Muscle of leg (tissue), 11 donors: ENCODE data around the gene TTLL9. TPM values are rescaled to one million over a fixed set of nuclear protein-coding genes. Genes with fewer than 3 reads are reported as not detected.

Experiments
- DNase-seq: peaks from one replicate; pipeline ENCODE4 v3.0.0; 2013
- H3K27ac ChIP-seq: one replicate; pipeline ENCODE4 v1.5.1; 2013; ENCODE audit warnings: mild to moderate bottlenecking, low read length, control low read depth
- H3K27me3 ChIP-seq: one replicate; pipeline ENCODE4 v1.6.1; 2013; ENCODE audit warnings: low read length; ENCODE audit not compliant: control insufficient read depth, insufficient read depth
- H3K36me3 ChIP-seq: one replicate; pipeline ENCODE4 v1.6.1; 2013; ENCODE audit warnings: low read length; ENCODE audit not compliant: control insufficient read depth, insufficient read depth
- H3K4me1 ChIP-seq: one replicate; pipeline ENCODE4 v1.6.1; 2013; ENCODE audit warnings: low read length; ENCODE audit not compliant: control insufficient read depth, insufficient read depth
- H3K4me3 ChIP-seq: one replicate; pipeline ENCODE4 v1.5.1; 2013; ENCODE audit warnings: low read length, control low read depth
- H3K9me3 ChIP-seq: replicated peaks from 2 replicates; pipeline ENCODE4 v1.6.1; 2013; ENCODE audit warnings: low read depth, low read length; ENCODE audit not compliant: control insufficient read depth
- WGBS: methylation state at CpG from one replicate; pipeline ENCODE4 v1.1.5; 2013; ENCODE audit warnings: missing lambda C conversion rate; ENCODE audit not compliant: insufficient coverage; 5-methylcytosine and 5-hydroxymethylcytosine counted together
- polyA plus RNA-seq, 8 donors: library from polyadenylated mRNA; unstranded; fragments of 120-200 nt; gene quantifications; one replicate each; pipeline versions ENCODE4 v1.2.1 to v1.2.3, GENCODE V29; 2013; ENCODE audit warnings: inconsistent platforms in 1 of 8, low replicate concordance in 1 of 8; ENCODE audit not compliant: insufficient read length in 8 of 8, insufficient read depth in 1 of 8
- total RNA-seq: library from RNA; stranded (reverse); fragments of 120-200 nt; gene quantifications from one replicate; pipeline ENCODE4 v1.2.4, GENCODE V29; 2013

TTLL9 gene
- total and polyA plus RNA-seq, 9 donors: 0.09 to 0.35 (median 0.21) TPM; not detected in 1

DNA sequence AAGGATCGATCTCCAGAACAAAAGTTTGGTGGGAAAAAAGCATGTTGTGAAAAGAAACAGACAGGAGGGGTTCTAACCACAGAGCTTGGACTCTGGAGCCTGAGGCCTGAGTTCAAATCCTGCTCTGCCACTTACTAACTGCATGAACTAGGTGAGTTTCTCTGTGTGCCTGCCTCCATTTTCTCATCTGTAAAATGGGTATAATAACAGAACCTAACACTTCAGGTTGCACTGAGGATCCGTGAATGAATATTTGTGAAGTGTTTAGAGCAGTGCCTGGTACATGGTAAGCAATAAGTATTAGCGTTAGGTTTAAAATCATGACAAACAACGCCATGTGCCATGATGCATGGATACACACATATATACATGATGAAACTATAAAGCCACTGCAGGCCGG is 36.6 kb downstream of the TTLL9 start:
- Histone ChIP-seq H3K9me3 (no peaks in the 10 kb centered on the region), H3K27me3 (no peaks in the 10 kb centered on the region), H3K36me3 (no peaks in the 10 kb centered on the region), H3K4me3 (no peak overlapping the region), H3K27ac (no peak overlapping the region), H3K4me1 (no peaks in the 10 kb centered on the region)
- whole genome bisulfite sequencing: no CpG with 5 or more reads among the region's 5 CpGs
- DNase-seq: no peak

DNA sequence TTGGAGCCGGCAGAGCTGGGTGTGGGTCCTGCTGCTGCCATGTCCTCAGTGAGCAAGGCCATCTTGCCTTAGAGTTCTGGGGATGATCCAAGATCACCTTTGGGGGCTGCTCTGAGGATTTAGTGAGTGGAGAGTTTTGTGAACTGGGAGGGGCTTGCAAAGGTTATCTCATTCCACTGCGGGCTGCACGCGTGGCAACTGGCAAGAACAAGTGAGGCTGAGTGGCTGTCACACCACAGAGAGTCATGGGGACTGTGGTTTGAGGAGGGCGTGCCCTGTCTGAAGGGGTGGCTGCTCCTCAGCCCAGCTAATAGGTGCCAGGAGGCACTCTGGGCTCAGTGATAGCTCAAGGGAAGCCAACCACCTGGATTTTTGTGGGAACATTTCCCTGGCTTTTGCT is 37.6 kb downstream of the TTLL9 start:
- 92% methylated on average over 4 of the region's 5 CpGs for WGBS
- H3K27me3 ChIP-seq: no peaks in the 10 kb centered on the region
- H3K36me3 ChIP-seq: no peaks in the 10 kb centered on the region
- H3K4me1 ChIP-seq: no peaks in the 10 kb centered on the region
- no peaks in the 10 kb centered on the region for H3K9me3 ChIP-seq
- H3K27ac ChIP-seq: no peak overlapping the region
- H3K4me3 ChIP-seq: no peak overlapping the region
- no peak for DNase-seq

DNA sequence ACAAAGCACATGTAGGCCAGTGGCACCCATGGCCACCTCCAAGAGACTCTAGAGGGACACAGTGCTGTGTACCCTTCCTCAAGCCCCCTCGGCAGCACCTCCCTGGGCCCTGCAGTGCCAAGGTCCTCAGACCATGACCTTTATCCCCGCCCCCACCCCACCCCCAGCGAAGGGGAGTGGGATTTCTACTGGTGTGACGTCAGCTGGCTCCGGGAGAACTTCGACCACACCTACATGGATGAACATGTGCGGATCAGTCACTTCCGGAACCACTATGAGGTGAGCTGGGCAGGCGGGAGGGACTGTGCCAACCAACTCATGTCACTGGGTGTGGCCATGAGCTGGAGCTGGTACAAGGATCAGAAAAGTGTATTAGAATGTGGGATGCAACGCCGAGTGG is 38.0 kb downstream of the TTLL9 start:
- no peak for DNase-seq
- Histone ChIP-seq H3K9me3 (no peaks in the 10 kb centered on the region), H3K27ac (no peak overlapping the region), H3K4me3 (no peak overlapping the region), H3K4me1 (no peaks in the 10 kb centered on the region), H3K36me3 (no peaks in the 10 kb centered on the region), H3K27me3 (no peaks in the 10 kb centered on the region)
- 86% methylated on average over 5 of the region's 11 CpGs for WGBS

DNA sequence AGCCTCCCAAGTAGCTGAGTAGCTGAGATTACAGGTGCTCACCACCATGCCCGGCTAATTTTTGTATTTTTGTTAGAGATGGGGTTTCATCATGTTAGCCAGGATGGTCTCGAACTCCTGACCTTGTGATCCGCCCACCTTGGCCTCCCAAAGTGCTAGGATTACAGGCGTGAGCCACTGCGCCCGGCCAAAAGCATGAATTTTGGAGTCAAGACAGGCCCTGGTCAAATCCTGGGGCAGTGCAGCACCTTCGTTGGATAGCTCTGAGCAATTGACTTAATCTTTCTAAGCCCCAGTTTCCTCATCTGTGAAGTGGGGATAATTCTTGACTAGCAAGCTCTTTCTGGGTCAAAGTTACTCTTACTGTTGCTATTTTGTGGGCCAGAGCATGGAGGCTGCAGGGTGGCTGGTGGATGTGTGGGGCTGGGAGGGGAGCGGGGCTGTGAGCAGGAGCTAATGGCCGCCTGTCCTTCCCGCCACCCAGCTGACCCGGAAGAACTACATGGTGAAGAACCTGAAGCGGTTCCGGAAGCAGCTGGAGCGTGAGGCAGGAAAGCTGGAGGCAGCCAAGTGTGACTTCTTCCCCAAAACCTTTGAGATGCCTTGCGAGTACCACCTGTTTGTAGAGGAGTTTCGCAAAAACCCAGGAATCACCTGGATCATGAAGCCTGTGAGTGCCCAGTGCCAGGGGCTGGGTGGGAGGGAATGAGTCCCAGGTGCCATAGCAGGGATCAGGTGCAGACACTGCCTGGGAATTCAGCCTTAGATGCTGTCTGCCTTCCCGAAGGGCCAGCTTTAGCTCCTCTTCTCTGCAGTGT is 39.0 kb downstream of the TTLL9 start:
- H3K27ac ChIP-seq: no peak overlapping the region
- no peaks in the 10 kb centered on the region for H3K9me3 ChIP-seq
- no peak overlapping the region for H3K4me3 ChIP-seq
- no peaks in the 10 kb centered on the region for H3K4me1 ChIP-seq
- no peaks in the 10 kb centered on the region for H3K36me3 ChIP-seq
- 85% methylated on average over 15 of the region's 17 CpGs for WGBS
- H3K27me3 ChIP-seq: no peaks in the 10 kb centered on the region
- no peak for DNase-seq

DNA sequence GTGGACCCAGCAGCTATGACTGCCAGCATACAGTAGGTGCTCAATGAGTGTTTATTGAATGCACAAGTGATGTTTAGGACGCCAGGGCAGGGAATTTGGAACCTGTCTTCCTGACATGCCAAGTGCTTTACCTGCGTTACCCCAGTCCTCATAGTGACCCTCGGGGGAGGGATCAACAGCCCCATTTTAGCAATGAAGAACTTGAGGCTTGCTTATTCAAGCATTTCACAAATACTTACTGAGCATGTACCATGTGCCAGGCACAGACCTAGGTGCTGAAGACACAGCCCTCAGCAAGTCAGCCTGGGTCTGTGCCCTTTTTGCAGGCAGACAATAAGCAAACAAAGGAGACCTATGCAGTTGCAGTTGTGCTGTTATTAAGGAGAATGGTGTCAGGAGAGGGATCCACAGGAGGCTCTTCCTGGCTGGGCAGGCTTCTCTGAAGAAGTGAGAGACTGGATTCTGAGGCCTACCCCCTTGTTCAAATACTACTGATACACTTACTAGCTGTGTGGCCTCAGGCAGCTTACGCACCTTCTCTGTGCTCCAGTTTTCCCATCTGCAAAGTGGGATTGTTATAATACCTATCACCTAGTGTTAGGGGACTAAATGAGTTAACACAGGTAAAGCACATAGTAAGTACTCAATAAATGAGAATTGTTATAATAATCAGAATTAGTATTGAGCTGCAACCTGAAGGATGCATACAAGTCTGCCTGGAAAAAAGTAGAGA is 39.8 kb downstream of the TTLL9 start:
- H3K4me1 ChIP-seq: no peaks in the 10 kb centered on the region
- no peak overlapping the region for H3K4me3 ChIP-seq
- no peaks in the 10 kb centered on the region for H3K27me3 ChIP-seq
- WGBS: 63% methylated on average over 3 of the region's 4 CpGs
- no peak for DNase-seq
- no peaks in the 10 kb centered on the region for H3K9me3 ChIP-seq
- H3K27ac ChIP-seq: no peak overlapping the region
- no peaks in the 10 kb centered on the region for H3K36me3 ChIP-seq

DNA sequence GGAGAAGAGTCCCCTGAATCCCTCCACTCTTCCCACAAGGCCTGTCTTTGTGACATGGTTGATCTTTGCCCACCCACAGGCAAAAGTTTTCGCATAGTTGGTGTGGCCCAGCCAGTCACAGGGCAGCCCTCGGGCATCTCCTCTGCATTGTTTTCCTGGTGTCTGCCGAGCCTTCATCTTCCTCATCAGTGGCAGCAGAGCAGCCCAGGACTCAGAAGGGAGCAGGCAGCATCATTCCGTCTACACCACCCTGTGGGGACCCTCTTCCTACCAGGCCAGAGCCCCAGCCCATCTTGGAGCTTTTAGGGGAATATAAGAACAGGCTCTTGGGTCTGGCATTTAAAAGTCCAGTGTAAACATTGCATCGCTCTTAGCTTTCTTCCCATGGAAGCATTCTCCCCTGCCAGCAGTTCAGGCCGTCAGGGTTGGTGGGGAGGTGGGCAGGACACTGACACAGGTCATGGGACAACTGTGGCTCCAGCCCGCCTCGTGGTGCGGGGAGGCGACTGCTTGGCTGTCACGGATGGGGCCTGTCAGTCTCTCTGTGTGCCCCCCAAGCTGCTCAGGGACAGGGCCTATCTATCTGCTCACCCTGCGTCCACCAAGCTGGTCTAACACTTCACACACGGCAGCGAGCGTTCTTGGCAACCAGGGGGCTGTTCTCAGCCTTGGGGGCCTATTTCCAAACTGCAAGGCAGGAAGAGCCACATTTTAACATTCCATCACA is 43.2 kb downstream of the TTLL9 start:
- no peaks in the 10 kb centered on the region for H3K4me1 ChIP-seq
- H3K4me3 ChIP-seq: no peak overlapping the region
- no peak for DNase-seq
- no peaks in the 10 kb centered on the region for H3K9me3 ChIP-seq
- H3K27ac ChIP-seq: no peak overlapping the region
- no peaks in the 10 kb centered on the region for H3K36me3 ChIP-seq
- 65% methylated on average over 12 of the region's 15 CpGs for WGBS
- no peaks in the 10 kb centered on the region for H3K27me3 ChIP-seq

DNA sequence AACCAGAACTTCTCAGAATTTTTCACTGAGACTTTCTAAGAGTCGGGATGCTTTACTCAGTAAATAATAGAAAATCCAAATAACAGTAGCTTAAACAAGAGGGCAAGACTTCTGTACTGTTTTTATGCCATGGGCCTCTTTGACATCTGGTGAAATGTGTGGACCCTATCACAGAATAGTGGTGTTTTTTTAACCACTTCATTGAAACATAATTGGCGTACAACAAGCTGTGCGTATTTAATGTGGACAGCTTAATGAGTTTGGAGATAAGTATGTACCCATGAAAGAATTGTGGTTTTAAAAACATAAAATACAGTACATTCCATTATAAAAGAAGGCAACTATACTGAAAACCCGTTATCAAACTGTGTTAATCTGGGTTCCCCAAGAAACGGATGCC is 43.7 kb downstream of the TTLL9 start:
- Histone ChIP-seq H3K27me3 (no peaks in the 10 kb centered on the region), H3K4me3 (no peak overlapping the region), H3K27ac (no peak overlapping the region), H3K36me3 (no peaks in the 10 kb centered on the region), H3K9me3 (no peaks in the 10 kb centered on the region), H3K4me1 (no peaks in the 10 kb centered on the region)
- WGBS: 20% methylated on average over 1 of the region's 5 CpGs
- no peak for DNase-seq

DNA sequence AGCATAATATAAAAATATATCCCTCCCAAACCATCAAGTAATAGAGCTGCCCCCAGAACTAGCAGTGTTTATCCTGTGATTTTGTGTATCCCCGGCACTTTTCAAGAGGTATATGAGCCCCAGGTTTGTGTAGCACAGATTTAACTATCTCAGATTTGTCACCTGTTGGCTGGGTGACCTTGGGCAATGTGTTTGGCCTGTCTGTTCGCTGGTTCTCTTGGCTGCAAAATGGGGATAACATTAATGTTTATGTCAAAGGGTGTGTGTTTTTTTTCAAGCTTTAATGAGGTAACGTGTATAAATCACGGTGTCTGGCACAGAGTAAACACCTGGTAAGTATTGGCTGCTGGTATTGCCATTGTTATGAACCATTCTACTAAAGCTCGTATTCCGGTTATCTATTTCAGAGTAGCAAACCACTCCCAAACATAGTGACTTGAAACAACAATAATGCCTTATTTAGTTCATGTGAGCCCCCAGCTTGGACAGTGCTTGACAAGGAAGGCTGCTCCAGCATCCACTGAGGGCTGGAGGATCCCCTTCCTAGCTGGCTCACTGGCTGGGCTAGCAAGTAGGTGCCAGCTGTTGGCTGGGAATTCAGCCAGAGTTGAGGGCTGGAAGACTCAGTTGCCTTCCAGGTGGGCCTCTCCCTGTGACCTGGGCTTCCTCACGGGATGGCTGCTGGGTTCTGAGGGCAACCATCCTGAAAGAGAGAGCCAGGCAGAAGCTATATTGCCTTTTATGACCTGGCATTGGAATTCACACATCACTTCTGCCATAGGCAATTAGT is 45.3 kb downstream of the TTLL9 start:
- Histone ChIP-seq H3K36me3 (no peaks in the 10 kb centered on the region), H3K9me3 (no peaks in the 10 kb centered on the region), H3K27ac (no peak overlapping the region), H3K4me3 (no peak overlapping the region), H3K27me3 (no peaks in the 10 kb centered on the region), H3K4me1 (no peaks in the 10 kb centered on the region)
- no peak for DNase-seq
- 60% methylated on average over 1 of the region's 7 CpGs for WGBS

DNA sequence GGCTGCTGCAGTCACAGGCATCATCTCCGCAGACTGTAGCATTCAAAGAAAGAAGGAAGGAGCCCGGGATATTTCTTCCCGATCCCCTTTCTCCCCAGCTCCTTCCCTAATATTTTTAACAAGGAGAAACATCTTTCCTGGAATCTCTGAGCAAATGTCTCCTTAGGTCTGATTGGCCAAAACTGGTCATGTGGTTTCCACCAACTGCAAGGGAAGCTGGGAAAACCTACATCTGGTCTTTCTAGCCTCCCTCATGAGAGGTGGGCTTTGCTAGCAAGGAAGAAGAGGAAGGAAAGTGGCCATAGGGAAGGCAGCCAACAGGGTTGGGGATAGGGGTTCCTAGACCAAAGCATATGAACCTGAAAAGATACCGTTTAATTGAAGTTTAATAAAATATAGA is 46.3 kb downstream of the TTLL9 start:
- Histone ChIP-seq H3K9me3 (no peaks in the 10 kb centered on the region), H3K4me3 (no peak overlapping the region), H3K27me3 (no peaks in the 10 kb centered on the region), H3K27ac (no peak overlapping the region), H3K4me1 (no peaks in the 10 kb centered on the region), H3K36me3 (no peaks in the 10 kb centered on the region)
- no peak for DNase-seq
- WGBS: no CpG with 5 or more reads among the region's 4 CpGs
